Measurements from ENCODE around the gene SMC3.

DNA sequence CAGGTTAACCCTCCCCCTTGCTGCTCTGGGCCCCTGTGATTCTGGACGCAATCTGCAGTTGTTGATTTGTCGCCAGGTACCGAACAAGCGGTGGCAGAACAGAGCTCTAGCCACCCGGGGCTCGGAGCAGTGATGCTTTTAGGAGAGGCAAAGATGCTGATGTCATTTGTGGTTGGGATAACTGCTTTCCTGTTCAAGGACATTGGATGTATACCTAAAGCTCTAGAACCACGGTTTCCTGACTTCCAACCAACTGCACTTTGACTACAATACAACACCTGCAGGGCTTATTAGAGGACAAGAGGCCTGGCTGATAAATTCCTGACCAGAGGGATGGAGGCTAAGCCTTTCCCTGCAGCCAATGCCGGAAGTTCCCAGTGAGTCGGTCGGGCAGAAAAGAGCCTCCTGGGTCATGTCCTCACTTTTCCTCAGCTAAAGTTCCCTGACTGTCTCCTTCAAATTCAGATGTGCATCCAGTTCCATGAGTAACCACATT lies 70.1 kb downstream of the SMC3 start:
- TF ChIP-seq, protein P1, sequence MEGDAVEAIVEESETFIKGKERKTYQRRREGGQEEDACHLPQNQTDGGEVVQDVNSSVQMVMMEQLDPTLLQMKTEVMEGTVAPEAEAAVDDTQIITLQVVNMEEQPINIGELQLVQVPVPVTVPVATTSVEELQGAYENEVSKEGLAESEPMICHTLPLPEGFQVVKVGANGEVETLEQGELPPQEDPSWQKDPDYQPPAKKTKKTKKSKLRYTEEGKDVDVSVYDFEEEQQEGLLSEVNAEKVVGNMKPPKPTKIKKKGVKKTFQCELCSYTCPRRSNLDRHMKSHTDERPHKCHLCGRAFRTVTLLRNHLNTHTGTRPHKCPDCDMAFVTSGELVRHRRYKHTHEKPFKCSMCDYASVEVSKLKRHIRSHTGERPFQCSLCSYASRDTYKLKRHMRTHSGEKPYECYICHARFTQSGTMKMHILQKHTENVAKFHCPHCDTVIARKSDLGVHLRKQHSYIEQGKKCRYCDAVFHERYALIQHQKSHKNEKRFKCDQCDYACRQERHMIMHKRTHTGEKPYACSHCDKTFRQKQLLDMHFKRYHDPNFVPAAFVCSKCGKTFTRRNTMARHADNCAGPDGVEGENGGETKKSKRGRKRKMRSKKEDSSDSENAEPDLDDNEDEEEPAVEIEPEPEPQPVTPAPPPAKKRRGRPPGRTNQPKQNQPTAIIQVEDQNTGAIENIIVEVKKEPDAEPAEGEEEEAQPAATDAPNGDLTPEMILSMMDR (conservative IDR thresholded peaks at IDR 0.05; ENCODE audit: low read depth, low read length) = no peak
- TF ChIP-seq EZH2phosphoT487 (IDR thresholded peaks at IDR 0.05; ENCODE audit: borderline replicate concordance, low read length) = no peak
- no peak for TF ChIP-seq EZH2 (IDR thresholded peaks at IDR 0.05; ENCODE audit: low read length, unreplicated experiment)
